ENCODE results near the gene PRG3.

- TF ChIP-seq POLR2A (IDR thresholded peaks at IDR 0.05; ENCODE audit: low read depth) (no peak), CTCF (IDR thresholded peaks at IDR 0.05) (no peak)
These were observed 10.7 kb downstream of the PRG3 start for GRCh38 chr11:57370251-57370650.

Measured in esophagus muscularis mucosa (tissue), 3 donors.